ENCODE data around the gene ZFYVE21.
A peak's percentile ranks its signal among the peaks of the same experiment; 100 is the strongest.

GRCh38 chr14:103721334-103722120 lies 5.9 kb downstream of the ZFYVE21 start:
- TF ChIP-seq POLR2A (IDR thresholded peaks at IDR 0.05; ENCODE audit: low read depth): no peak
- TF ChIP-seq, protein P1, sequence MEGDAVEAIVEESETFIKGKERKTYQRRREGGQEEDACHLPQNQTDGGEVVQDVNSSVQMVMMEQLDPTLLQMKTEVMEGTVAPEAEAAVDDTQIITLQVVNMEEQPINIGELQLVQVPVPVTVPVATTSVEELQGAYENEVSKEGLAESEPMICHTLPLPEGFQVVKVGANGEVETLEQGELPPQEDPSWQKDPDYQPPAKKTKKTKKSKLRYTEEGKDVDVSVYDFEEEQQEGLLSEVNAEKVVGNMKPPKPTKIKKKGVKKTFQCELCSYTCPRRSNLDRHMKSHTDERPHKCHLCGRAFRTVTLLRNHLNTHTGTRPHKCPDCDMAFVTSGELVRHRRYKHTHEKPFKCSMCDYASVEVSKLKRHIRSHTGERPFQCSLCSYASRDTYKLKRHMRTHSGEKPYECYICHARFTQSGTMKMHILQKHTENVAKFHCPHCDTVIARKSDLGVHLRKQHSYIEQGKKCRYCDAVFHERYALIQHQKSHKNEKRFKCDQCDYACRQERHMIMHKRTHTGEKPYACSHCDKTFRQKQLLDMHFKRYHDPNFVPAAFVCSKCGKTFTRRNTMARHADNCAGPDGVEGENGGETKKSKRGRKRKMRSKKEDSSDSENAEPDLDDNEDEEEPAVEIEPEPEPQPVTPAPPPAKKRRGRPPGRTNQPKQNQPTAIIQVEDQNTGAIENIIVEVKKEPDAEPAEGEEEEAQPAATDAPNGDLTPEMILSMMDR (IDR thresholded peaks at IDR 0.05): no peak
- peak; percentile 69 to 75 for TF ChIP-seq POLR2AphosphoS5 (IDR thresholded peaks at IDR 0.05)
- no peak for TF ChIP-seq EP300 (IDR thresholded peaks at IDR 0.05)
